HG03558 (cell line): ENCODE data around the gene HEYL.

Source experiments
- ATAC-seq: cut with Tn5 transposase; IDR thresholded peaks from one replicate; pipeline ENCODE4 v1.9.1; 2021; ENCODE audit warnings: moderate number of reproducible peaks; ENCODE audit not compliant: unreplicated experiment; ENCODE audit errors: extremely low read depth

HEYL gene

DNA sequence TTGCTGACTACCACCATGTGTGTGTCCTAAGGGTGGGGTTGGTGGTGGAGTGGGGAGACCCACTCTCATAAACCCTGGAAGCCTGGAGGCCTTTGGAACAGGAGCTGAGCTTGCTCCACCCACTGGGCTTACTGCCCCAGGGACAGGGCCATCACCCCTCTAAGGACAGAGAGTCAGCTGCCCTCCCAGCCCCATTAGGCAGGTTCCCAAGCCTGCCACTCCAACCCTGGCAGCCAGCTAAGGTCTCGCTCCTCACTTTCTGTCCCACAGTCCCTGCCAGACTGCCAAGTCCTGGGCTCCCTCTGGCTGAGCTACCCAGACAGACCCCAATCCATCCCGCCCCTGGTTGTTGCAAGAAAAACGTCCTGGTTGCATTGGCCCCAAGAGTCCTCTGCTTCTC lies 28.7 kb upstream of the HEYL start:
- no peak for ATAC-seq

DNA sequence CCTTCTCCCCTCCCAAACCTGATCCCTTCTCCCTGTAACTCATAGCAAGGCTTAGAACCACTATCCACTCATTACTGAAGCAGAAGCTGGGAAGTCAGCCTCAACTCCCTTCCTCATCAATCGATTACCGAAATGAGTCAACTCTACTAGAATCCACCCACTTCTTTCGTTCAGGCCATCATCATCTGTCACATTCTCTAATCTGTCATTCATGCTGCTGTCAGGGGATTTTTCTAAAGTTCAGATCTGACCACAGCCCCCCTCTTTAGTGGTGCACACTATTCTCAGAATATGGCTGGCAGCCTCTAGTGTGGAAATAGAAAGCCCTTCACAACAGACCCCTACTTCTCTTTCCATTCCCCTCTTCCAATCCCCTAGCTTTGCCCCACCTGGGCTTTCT lies 27.3 kb upstream of the HEYL start:
- ATAC-seq = peak; percentile 42

DNA sequence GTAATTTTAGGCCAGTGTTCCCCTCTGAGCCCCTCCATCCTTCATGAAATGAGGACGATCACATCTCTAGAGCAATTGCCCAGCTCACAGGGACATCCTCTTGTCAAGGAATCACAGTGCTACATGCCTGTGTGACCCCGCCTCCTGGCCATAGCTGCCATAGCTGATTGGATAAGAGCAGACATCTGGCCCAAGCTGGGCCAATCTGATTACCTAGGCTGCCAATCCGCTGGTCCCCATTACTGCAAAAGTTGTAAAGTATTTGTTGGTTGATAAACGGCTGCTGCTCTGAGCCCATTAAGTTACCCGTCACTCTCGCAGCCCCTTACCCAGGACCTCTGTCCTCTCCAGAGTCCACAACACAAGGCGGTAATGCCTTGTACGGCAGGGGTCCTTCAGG lies 24.1 kb upstream of the HEYL start:
- ATAC-seq = no peak

- no peak for ATAC-seq
Measured at GRCh38 chr1:39662861-39663260, 23.4 kb upstream of the HEYL start.

- no peak for ATAC-seq
Measured at GRCh38 chr1:39659538-39659937, 20.1 kb upstream of the HEYL start.

GRCh38 chr1:39659110-39659509 lies 19.7 kb upstream of the HEYL start:
- no peak for ATAC-seq

DNA sequence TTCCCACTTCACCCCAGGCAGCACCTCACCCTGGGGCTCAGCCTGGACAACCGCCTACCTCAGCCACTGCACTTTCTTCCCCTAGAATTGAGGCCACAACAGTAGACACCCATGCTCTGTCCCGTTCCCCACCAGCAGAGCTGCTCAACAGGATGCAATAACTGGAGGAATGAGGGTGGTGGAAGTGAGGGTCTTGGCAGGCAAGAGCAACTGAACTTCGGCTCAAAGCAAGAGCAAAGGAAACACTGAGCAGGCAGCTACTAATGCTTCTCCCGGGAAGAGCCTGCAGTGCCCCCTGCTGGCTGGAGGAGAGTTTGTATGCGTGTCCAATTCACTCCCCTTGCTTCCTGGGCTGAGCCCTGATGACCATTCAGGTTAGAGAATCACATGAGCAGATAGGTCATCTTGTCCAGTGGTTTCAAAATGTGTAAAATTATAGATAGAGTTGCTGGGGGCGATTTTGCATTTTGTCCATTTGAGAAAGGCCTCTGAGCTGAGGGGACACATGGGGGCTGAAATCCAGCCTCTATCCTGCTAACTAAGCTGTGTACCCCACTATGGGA lies 18.6 kb upstream of the HEYL start:
- ATAC-seq = no peak

DNA sequence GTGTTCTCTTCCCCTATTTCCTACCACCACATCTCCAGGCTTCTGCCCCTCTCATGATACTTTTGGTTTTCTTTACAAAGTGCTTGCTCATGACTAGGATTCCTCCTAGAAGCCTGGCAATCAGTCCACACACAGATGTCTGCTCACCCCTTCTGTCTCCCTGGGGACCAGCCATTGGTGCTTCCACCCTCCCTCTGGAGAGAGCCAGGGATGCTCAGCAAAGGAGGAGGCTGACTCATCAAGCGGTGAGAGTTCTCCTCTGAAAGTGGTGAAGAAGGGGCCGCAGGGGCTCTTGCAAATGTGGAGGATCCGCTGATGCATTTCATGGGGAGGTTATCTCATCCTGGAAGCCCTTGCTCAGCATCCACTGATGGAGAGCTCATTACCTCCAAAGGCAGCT lies 18.0 kb upstream of the HEYL start:
- no peak for ATAC-seq

GRCh38 chr1:39656391-39656790 lies 16.9 kb upstream of the HEYL start:
- no peak for ATAC-seq

GRCh38 chr1:39655578-39656268 lies 16.3 kb upstream of the HEYL start:
- ATAC-seq = no peak

DNA sequence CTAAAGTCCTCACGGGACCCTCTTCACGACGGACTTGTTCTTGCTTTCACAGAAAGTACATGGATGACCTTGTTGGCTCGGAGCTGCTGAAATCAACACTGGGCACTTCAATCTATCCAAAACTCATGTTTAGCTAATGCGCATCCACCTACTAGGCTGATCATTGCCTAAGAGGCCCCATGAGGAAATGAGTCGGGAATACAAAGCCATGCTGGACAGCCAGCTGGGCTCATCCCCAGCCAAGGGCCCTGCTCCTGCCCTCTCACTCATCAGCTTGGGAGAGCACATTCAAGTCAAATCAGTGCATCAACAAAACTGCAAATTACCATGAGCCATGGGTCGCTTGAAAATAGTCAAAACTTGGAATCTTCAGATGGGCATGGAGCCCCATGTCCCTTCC lies 14.8 kb upstream of the HEYL start:
- no peak for ATAC-seq

DNA sequence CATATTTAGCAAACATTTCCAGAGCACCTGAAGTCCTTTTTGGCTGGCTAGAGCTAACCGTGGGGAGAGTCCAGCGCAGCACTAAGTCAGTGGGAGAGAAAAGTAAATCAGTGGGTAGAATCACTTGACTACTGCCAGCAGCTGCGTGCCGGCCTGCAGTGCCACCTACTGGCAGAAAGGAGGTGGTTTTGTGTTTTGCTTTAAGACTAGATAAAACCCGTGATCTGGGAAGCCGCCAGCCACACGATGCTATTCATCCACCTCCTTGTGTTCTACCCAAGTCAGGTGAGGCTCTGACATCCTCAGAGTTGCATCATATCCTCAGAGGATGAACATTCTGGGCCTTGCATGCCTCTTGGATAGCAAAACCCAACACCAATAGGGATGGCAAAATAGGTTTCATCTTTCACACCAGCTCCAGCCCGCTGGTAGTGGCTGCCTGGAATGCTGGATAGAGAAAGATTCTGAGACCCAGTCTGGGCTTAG lies 14.1 kb upstream of the HEYL start:
- ATAC-seq = no peak

GRCh38 chr1:39652554-39652953 lies 13.1 kb upstream of the HEYL start:
- no peak for ATAC-seq

GRCh38 chr1:39652105-39652504 lies 12.7 kb upstream of the HEYL start:
- no peak for ATAC-seq

- no peak for ATAC-seq
Measured at GRCh38 chr1:39650431-39650830, 11.0 kb upstream of the HEYL start.

GRCh38 chr1:39649636-39650185 lies 10.3 kb upstream of the HEYL start:
- no peak for ATAC-seq

- ATAC-seq = no peak
Measured at GRCh38 chr1:39648496-39648895, 9.1 kb upstream of the HEYL start.

DNA sequence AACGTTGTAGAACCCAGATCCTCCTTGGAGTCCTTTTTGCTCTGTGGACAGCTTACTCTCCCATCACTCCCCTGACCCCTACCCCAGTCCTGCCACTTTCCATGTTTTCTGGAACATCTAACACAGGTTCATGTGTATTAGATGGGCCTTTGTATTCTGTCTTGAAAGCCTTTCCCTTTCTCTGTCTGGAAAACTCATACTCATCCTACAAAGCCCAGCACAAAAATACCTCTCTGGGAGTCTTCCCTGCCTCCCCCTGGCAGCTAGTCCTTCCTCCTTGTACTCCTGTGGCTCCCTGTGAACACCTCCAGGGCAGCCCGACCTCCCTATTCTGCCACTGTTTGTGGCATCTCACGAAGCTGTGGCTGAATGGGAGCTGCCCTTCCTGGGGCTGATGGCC lies 7.8 kb upstream of the HEYL start:
- ATAC-seq = no peak

- ATAC-seq = no peak
Measured at GRCh38 chr1:39646232-39647081, 7.0 kb upstream of the HEYL start.

DNA sequence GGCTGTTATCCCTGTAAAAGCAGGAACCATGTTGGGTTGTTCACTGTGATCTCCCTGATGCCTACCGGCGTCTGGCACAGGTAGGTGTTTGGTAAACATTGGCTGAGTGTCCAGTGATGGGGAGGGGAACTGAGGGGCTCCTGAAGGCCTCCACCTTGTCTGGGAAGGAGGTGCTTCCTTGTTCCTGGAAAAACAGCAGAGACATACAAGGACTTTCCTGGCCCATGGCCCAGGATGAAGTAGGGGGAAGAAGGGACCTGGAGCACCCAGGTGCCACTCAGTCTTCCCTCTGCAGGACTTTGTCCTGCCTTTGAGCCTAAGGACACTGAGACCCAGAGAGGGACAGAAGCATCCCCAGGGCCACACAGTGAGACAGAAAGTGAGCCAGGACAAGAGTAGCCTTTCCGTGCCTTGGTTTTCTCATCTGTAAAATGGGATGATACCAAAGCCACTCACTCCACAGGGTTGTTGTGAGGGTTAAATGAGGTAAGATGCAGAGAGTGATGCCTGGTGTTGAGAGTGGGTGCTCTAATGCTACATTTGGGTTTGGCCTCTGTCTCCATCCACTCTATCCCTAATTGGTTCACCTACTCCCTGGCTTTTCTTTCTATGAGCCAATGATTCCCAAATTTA lies 6.1 kb upstream of the HEYL start:
- no peak for ATAC-seq

DNA sequence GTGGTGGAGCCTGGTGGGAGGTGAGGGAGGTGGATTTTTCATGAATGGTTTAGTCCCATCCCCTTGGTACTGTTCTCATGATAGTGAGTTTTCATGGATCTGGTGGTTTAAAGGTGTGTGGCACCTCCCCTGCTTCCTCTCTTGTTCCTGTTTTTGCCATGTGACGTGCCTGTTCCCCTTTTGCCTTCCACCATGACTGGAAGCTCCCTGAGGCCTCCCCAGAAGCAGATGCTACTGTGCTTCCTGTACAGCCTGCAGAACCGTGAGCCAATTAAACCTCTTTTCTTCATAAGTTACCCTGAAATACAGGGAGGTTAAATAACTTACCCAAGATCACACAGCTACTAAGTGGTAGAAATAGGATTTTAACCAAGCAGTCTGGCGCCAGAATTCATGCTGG lies 4.3 kb upstream of the HEYL start:
- no peak for ATAC-seq
